ENCODE results near the gene TAF11L3.
"Not testable (repeated sequence)": the region's sequence is repeated elsewhere in the genome, so short reads cannot be mapped to it uniquely, and the experiment has no call there.

The TAF11L3 gene

GRCh38 chr5:17518067-17518466 is at the start of gene TAF11L3:
Gene TAF11L3 (plus strand): TSS chr5:17518367.
- FAIRE-seq = not testable (repeated sequence)

- no peak for FAIRE-seq
Observed at GRCh38 chr5:17470064-17470463, 48.1 kb upstream of the TAF11L3 start.

GRCh38 chr5:17475064-17475463 is 43.1 kb upstream of the TAF11L3 start:
- FAIRE-seq = not testable (repeated sequence)

- no peak for FAIRE-seq
Observed at GRCh38 chr5:17477043-17477442, 41.1 kb upstream of the TAF11L3 start.

GRCh38 chr5:17477573-17478265 is 40.4 kb upstream of the TAF11L3 start:
- FAIRE-seq = no peak

GRCh38 chr5:17481378-17481777 is 36.8 kb upstream of the TAF11L3 start:
- FAIRE-seq = no peak

GRCh38 chr5:17482790-17483189 is 35.4 kb upstream of the TAF11L3 start:
- FAIRE-seq = no peak

GRCh38 chr5:17486464-17487173 is 31.5 kb upstream of the TAF11L3 start:
- not testable (repeated sequence) for FAIRE-seq

GRCh38 chr5:17487174-17487512 is 31.0 kb upstream of the TAF11L3 start:
- no peak for FAIRE-seq

- not testable (repeated sequence) for FAIRE-seq
Observed at GRCh38 chr5:17491257-17491656, 26.9 kb upstream of the TAF11L3 start.

GRCh38 chr5:17492770-17493169 is 25.4 kb upstream of the TAF11L3 start:
- no peak for FAIRE-seq

GRCh38 chr5:17497446-17497845 is 20.7 kb upstream of the TAF11L3 start:
- FAIRE-seq = no peak

GRCh38 chr5:17497931-17498330 is 20.2 kb upstream of the TAF11L3 start, which contains the start of gene TAF11L2:
Gene TAF11L2 (plus strand): TSS chr5:17498231.
- not testable (repeated sequence) for FAIRE-seq

- FAIRE-seq = no peak
Observed at GRCh38 chr5:17511775-17512325, 6.3 kb upstream of the TAF11L3 start.

GRCh38 chr5:17517526-17517925 is 641 bp upstream of the TAF11L3 start:
- FAIRE-seq = not testable (repeated sequence)

GRCh38 chr5:17519508-17519907 is 1.3 kb downstream of the TAF11L3 start:
- FAIRE-seq = not testable (repeated sequence)

GRCh38 chr5:17521501-17521900 is 3.3 kb downstream of the TAF11L3 start, which contains the start of gene TAF11L4:
Gene TAF11L4 (plus strand): TSS chr5:17521801.
- FAIRE-seq = not testable (repeated sequence)

- not testable (repeated sequence) for FAIRE-seq
Observed at GRCh38 chr5:17524935-17525334, 6.8 kb downstream of the TAF11L3 start, which contains the start of gene TAF11L5. Gene TAF11L5 (plus strand): TSS chr5:17525235.

GRCh38 chr5:17526504-17526903 is 8.3 kb downstream of the TAF11L3 start:
- FAIRE-seq = not testable (repeated sequence)

GRCh38 chr5:17528369-17528768 is 10.2 kb downstream of the TAF11L3 start, which contains the start of gene TAF11L6:
Gene TAF11L6 (plus strand): TSS chr5:17528669.
- FAIRE-seq = not testable (repeated sequence)

All from colon (tissue), 2 donors.